Measurements from ENCODE around the gene ZNF185. TPM values are rescaled to one million over a fixed set of nuclear protein-coding genes. Genes with fewer than 3 reads are reported as not detected.

The ZNF185 gene
- total RNA-seq, 1 experiment from 2014 or later, result 11.3 TPM

GRCh38 chrX:152892499-152892898 is 5.4 kb upstream of the ZNF185 start:
- H3K9me3 Mint-ChIP-seq, result peaks cover 80 to 85% of the 10 kb centered on the region in 2 experiments
- no CpG with 5 or more reads among the region's 4 CpGs for WGBS (ENCODE audit: extremely low coverage, insufficient read length, low lambda C conversion rate)
- no peak for DNase-seq
- H3K23ac ChIP-seq (ENCODE audit: insufficient read length, low read depth, low read length), result no peak overlapping the region
- no peak overlapping the region for H2BK120ac ChIP-seq (ENCODE audit: low read depth, low read length, poor library complexity, severe bottlenecking)
- H3K27me3 Mint-ChIP-seq (ENCODE audit: low read depth), result peaks cover 51% of the 10 kb centered on the region
- no peaks in the 10 kb centered on the region for H3K79me2 ChIP-seq (ENCODE audit: insufficient read depth, low read length)
- H3K27ac Mint-ChIP-seq, result no peak overlapping the region; a peak in 1 of 7 replicates
- H3K36me3 Mint-ChIP-seq (ENCODE audit: insufficient read depth in 1 of 3, low read depth in 3 of 3), result peaks cover 5 to 19% (median 10%) of the 10 kb centered on the region in 3 experiments; a peak in 6 of 7 replicates
- H3K56ac ChIP-seq (ENCODE audit: insufficient read length, low read depth, low read length), result no peak overlapping the region
- no peak overlapping the region; a peak in 1 of 5 replicates for H3K4me3 Mint-ChIP-seq
- H3K9me3 ChIP-seq (ENCODE audit: control insufficient read depth, low read depth, low read length), result peaks cover 41% of the 10 kb centered on the region
- TF ChIP-seq, protein P1, sequence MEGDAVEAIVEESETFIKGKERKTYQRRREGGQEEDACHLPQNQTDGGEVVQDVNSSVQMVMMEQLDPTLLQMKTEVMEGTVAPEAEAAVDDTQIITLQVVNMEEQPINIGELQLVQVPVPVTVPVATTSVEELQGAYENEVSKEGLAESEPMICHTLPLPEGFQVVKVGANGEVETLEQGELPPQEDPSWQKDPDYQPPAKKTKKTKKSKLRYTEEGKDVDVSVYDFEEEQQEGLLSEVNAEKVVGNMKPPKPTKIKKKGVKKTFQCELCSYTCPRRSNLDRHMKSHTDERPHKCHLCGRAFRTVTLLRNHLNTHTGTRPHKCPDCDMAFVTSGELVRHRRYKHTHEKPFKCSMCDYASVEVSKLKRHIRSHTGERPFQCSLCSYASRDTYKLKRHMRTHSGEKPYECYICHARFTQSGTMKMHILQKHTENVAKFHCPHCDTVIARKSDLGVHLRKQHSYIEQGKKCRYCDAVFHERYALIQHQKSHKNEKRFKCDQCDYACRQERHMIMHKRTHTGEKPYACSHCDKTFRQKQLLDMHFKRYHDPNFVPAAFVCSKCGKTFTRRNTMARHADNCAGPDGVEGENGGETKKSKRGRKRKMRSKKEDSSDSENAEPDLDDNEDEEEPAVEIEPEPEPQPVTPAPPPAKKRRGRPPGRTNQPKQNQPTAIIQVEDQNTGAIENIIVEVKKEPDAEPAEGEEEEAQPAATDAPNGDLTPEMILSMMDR (conservative IDR thresholded peaks at IDR 0.05), result no peak
- no peak overlapping the region for H2BK20ac ChIP-seq (ENCODE audit: low read depth, low read length, poor library complexity, severe bottlenecking)
- no peak overlapping the region for H2AK5ac ChIP-seq (ENCODE audit: insufficient read length, low read length)
- no peaks in the 10 kb centered on the region; the same call in 1 of the 2 replicates for H3K27me3 ChIP-seq (ENCODE audit: insufficient read depth, low read length)
- H3K27ac ChIP-seq (ENCODE audit: insufficient read length, low read depth, low read length), result no peak overlapping the region
- H4K20me1 ChIP-seq (ENCODE audit: control insufficient read depth, insufficient read depth, insufficient read length), result no peaks in the 10 kb centered on the region
- H3K9ac ChIP-seq (ENCODE audit: extremely low read depth, insufficient read length, low read length), result no peak overlapping the region
- H3K4me1 ChIP-seq (ENCODE audit: insufficient read depth, low read length), result no peaks in the 10 kb centered on the region; the same call in 1 of the 2 replicates
- no peak overlapping the region for H2BK5ac ChIP-seq (ENCODE audit: insufficient read length, low read length)
- no peak overlapping the region for H2BK12ac ChIP-seq (ENCODE audit: insufficient read length, low read depth, low read length)
- no peak overlapping the region for H3K18ac ChIP-seq (ENCODE audit: insufficient read length, low read depth, low read length)
- H4K8ac ChIP-seq (replicated peaks; ENCODE audit: insufficient read length, low read depth, low read length), result no peak overlapping the region
- peaks cover 54 to 70% of the 10 kb centered on the region in 2 experiments for H3K4me1 Mint-ChIP-seq
- H3K4ac ChIP-seq (ENCODE audit: low read depth, low read length), result no peak overlapping the region
- H4K91ac ChIP-seq (ENCODE audit: insufficient read length, low read depth, low read length), result no peak overlapping the region
- H2AFZ ChIP-seq (ENCODE audit: low read length), result no peak overlapping the region
- H2BK15ac ChIP-seq (ENCODE audit: low read depth, low read length), result no peak overlapping the region
- H3K14ac ChIP-seq (ENCODE audit: insufficient read depth, low read length), result no peak overlapping the region
- H3K79me1 ChIP-seq (ENCODE audit: insufficient read depth, low read depth, low read length, poor library complexity, severe bottlenecking), result no peaks in the 10 kb centered on the region
- H4K5ac ChIP-seq (ENCODE audit: insufficient read length, low read depth, low read length), result no peak overlapping the region
- no peak overlapping the region for H3K4me2 ChIP-seq (ENCODE audit: insufficient read depth, insufficient read length, low read length)
- H3T11ph ChIP-seq (ENCODE audit: low read length), result no peak overlapping the region
- H3K23me2 ChIP-seq (ENCODE audit: insufficient read length, low read depth, low read length, poor library complexity, severe bottlenecking), result peaks cover 3% of the 10 kb centered on the region

All from H9 (cell line).